ENCODE measurements around the gene CDYL. TPM values are rescaled to one million over a fixed set of nuclear protein-coding genes. Genes with fewer than 3 reads are reported as not detected.

CDYL gene
- total and polyA plus RNA-seq, 4 donors, result 3.3 to 25.4 (median 11.0) TPM

- Histone ChIP-seq H3K27me3 (ENCODE audit: control insufficient read depth in 4 of 4, insufficient read depth in 4 of 4, low read length in 3 of 4) (no peaks in the 10 kb centered on the region), H3K27ac (ENCODE audit: low read depth in 1 of 2, low read length in 2 of 2) (no peak overlapping the region), H3K9me3 (ENCODE audit: control insufficient read depth in 4 of 4, low read length in 3 of 4) (no peaks in the 10 kb centered on the region), H3K4me1 (ENCODE audit: control insufficient read depth in 4 of 4, insufficient read depth in 4 of 4, low read length in 3 of 4) (no peaks in the 10 kb centered on the region), H3K9ac (ENCODE audit: low read depth in 1 of 2, low read length in 2 of 2) (no peak overlapping the region), H3K4me3 (ENCODE audit: low read depth in 1 of 3, low read length in 3 of 3) (no peak overlapping the region), H3K36me3 (ENCODE audit: control insufficient read depth in 4 of 4, insufficient read depth in 3 of 4, low read depth in 1 of 4, low read length in 3 of 4) (no peaks in the 10 kb centered on the region)
- TF ChIP-seq MAX (IDR thresholded peaks at IDR 0.05) (no peak), NR2F2 (IDR thresholded peaks at IDR 0.05) (no peak), TAF1 (conservative IDR thresholded peaks at IDR 0.05) (no peak), EGR1 (IDR thresholded peaks at IDR 0.05; ENCODE audit: low read depth in 2 of 2) (no peak), RAD21 (IDR thresholded peaks at IDR 0.05) (no peak), JUND (IDR thresholded peaks at IDR 0.05) (no peak), FOXA2 (IDR thresholded peaks at IDR 0.05) (no peak), SP1 (IDR thresholded peaks at IDR 0.05) (no peak), FOXA1 (IDR thresholded peaks at IDR 0.05) (no peak), HNF4G (IDR thresholded peaks at IDR 0.05) (no peak), YY1 (IDR thresholded peaks at IDR 0.05) (no peak), REST (IDR thresholded peaks at IDR 0.05) (no peak), RXRA (IDR thresholded peaks at IDR 0.05) (no peak), HNF4A (conservative IDR thresholded peaks at IDR 0.05) (no peak), GABPA (IDR thresholded peaks at IDR 0.05 in 1 of 2, conservative IDR thresholded peaks at IDR 0.05 in 1 of 2) (no peak)
- TF ChIP-seq, protein P1, sequence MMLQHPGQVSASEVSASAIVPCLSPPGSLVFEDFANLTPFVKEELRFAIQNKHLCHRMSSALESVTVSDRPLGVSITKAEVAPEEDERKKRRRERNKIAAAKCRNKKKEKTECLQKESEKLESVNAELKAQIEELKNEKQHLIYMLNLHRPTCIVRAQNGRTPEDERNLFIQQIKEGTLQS (IDR thresholded peaks at IDR 0.05), result no peak
- TF ChIP-seq, protein P2, sequence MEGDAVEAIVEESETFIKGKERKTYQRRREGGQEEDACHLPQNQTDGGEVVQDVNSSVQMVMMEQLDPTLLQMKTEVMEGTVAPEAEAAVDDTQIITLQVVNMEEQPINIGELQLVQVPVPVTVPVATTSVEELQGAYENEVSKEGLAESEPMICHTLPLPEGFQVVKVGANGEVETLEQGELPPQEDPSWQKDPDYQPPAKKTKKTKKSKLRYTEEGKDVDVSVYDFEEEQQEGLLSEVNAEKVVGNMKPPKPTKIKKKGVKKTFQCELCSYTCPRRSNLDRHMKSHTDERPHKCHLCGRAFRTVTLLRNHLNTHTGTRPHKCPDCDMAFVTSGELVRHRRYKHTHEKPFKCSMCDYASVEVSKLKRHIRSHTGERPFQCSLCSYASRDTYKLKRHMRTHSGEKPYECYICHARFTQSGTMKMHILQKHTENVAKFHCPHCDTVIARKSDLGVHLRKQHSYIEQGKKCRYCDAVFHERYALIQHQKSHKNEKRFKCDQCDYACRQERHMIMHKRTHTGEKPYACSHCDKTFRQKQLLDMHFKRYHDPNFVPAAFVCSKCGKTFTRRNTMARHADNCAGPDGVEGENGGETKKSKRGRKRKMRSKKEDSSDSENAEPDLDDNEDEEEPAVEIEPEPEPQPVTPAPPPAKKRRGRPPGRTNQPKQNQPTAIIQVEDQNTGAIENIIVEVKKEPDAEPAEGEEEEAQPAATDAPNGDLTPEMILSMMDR (IDR thresholded peaks at IDR 0.05; ENCODE audit: low read depth, low read length, missing input control), result no peak
- TF ChIP-seq, protein P3, sequence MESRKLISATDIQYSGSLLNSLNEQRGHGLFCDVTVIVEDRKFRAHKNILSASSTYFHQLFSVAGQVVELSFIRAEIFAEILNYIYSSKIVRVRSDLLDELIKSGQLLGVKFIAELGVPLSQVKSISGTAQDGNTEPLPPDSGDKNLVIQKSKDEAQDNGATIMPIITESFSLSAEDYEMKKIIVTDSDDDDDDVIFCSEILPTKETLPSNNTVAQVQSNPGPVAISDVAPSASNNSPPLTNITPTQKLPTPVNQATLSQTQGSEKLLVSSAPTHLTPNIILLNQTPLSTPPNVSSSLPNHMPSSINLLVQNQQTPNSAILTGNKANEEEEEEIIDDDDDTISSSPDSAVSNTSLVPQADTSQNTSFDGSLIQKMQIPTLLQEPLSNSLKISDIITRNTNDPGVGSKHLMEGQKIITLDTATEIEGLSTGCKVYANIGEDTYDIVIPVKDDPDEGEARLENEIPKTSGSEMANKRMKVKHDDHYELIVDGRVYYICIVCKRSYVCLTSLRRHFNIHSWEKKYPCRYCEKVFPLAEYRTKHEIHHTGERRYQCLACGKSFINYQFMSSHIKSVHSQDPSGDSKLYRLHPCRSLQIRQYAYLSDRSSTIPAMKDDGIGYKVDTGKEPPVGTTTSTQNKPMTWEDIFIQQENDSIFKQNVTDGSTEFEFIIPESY (IDR thresholded peaks at IDR 0.05), result no peak
- DNase-seq (ENCODE audit: low spot score), result no peak
- 93% methylated on average over 6 of the region's 6 CpGs for WGBS
These were observed 12.3 kb downstream of the CDYL start for GRCh38 chr6:4788482-4788881.

Data from liver (tissue), 9 donors.